Panc1 (cell line): ENCODE data around the gene HDDC2. TPM values are rescaled to one million over a fixed set of nuclear protein-coding genes. Genes with fewer than 3 reads are reported as not detected.

ENCODE experiments used
- ATAC-seq: fragments of 200-7000 bp; cut with Tn5 transposase; 2 replicates; pipeline ENCODE4 v1.9.1; 2020; ENCODE audit warnings: mild to moderate bottlenecking, moderate library complexity
- BruUV-seq: library from RNA; stranded (reverse); fragments of 400-500 nt; replicated peaks from 2 replicates; lab custom pipeline; 2021; lab: Mats Ljungman, UMichigan
- CTCF ChIA-PET: fragments of 300-600 bp; sonication (Branson Sonifier 250); formaldehyde crosslinking; loops from one replicate; lab custom pipeline; 2022; ENCODE audit warnings: antibody characterized with exemption; lab: Charles Lee
- POLR2A ChIA-PET: fragments of 300-600 bp; sonication (Branson Sonifier 250); formaldehyde crosslinking; loops from one replicate; lab custom pipeline; 2022; ENCODE audit warnings: antibody characterized with exemption; lab: Charles Lee
- DNase-seq: peaks from one replicate; pipeline ENCODE4 v3.0.0-alpha.2; 2010; ENCODE audit warnings: low read depth, low spot score
- H3K27ac ChIP-seq: 2 replicates; pipeline ENCODE4 v1.5.1; 2011; ENCODE audit warnings: mild to moderate bottlenecking, low read length, inconsistent platforms
- H3K27me3 ChIP-seq: fragments of 200-500 bp; sonication (Bioruptor generic); 2 replicates; pipeline ENCODE4 v1.6.0; 2014; ENCODE audit warnings: low read length, inconsistent platforms; ENCODE audit not compliant: control insufficient read depth, insufficient read depth
- H3K36me3 ChIP-seq: fragments of 200-500 bp; sonication (Bioruptor generic); 2 replicates; pipeline ENCODE4 v1.5.1; 2014; ENCODE audit warnings: inconsistent platforms, mild to moderate bottlenecking, low read length, moderate library complexity; ENCODE audit not compliant: control insufficient read depth, insufficient read depth
- H3K4me1 ChIP-seq: 2 replicates; pipeline ENCODE4 v1.5.1; 2011; ENCODE audit warnings: inconsistent platforms, mild to moderate bottlenecking, low read length, moderate library complexity; ENCODE audit not compliant: control insufficient read depth, insufficient read depth
- H3K4me3 ChIP-seq, 2 experiments: 2 replicates each; pipeline ENCODE4 v1.5.1; 2011 to 2012; ENCODE audit warnings: low read depth in 2 of 2, low read length in 2 of 2, mild to moderate bottlenecking in 2 of 2, inconsistent platforms in 1 of 2, moderate library complexity in 1 of 2
- H3K9me3 ChIP-seq: fragments of 200-500 bp; sonication (Bioruptor generic); 2 replicates; pipeline ENCODE4 v1.5.1; 2014; ENCODE audit warnings: low read depth, mild to moderate bottlenecking, inconsistent platforms, low read length, moderate library complexity; ENCODE audit not compliant: control insufficient read depth, insufficient read depth
- POLR2AphosphoS5 ChIP-seq: IDR thresholded peaks from 2 replicates; pipeline ENCODE4 v1.6.1; 2012; ENCODE audit warnings: mild to moderate bottlenecking, low read depth, low read length, moderate library complexity
- SIN3A ChIP-seq: IDR thresholded peaks from 2 replicates; pipeline ENCODE4 v1.6.1; 2012; ENCODE audit warnings: low read depth, mild to moderate bottlenecking, low read length, moderate library complexity, borderline replicate concordance; ENCODE audit not compliant: insufficient read depth
- TCF7L2 ChIP-seq: IDR thresholded peaks from 2 replicates; pipeline ENCODE4 v1.6.1; 2011; ENCODE audit warnings: mild to moderate bottlenecking, low read depth, low read length, inconsistent platforms
- in situ Hi-C: cut with HindIII; loops from 2 replicates; pipeline ENCODE4 v1.10.0; 2016; ENCODE audit warnings: low sequenced_read_pairs, low pct_unique_long_range_greater_than_20kb
- intact Hi-C: fragments of 100-400 bp; cut with micrococcal nuclease; formaldehyde crosslinking; loops from one replicate; pipeline ENCODE4 v1.10.0; 2022; ENCODE audit not compliant: unreplicated experiment
- total RNA-seq: library from RNA; stranded (reverse); gene quantifications from one replicate; pipeline ENCODE4 v1.2.1, GENCODE V29; 2021; ENCODE audit not compliant: unreplicated experiment
- TF ChIP-seq, protein P1 (sequence below): fragments of 450-650 bp; IDR thresholded peaks from 2 replicates; pipeline ENCODE4 v1.5.1; 2017; ENCODE audit warnings: mild to moderate bottlenecking
- TF ChIP-seq, protein P2 (sequence below), 2 experiments: IDR thresholded peaks; 2 replicates each; pipeline ENCODE4 v1.6.1; 2011 to 2012; ENCODE audit warnings: low read depth in 2 of 2, control low read depth in 1 of 2, low read length in 1 of 2, mild to moderate bottlenecking in 1 of 2, moderate library complexity in 1 of 2; ENCODE audit not compliant: insufficient read depth in 1 of 2

Gene HDDC2
- total RNA-seq, 1 experiment from 2014 or later, result 88.8 TPM

DNA sequence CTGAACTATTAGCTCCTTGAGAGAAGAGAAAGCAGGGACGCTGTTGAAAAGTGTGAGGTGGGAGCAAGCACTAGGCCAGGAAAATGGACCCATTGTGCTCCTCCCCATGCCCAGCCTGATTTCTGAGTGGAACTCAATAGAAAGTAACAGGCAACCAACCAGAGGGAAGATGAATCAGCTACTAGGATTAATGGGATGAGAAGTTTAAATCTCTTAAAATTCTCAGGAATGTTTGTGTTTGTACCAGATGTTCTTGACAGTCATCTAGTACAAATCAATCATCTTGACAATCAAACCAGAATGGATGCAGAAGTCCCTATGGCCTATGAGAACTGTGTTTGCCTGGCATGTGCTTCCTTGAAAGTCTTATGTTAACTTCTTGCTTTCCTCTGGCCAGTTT is 48.9 kb downstream of the HDDC2 start:
- no peak for ATAC-seq
- BruUV-seq, result no TSS peak
- in situ Hi-C loops (no loop called here), intact Hi-C loops (no loop called here)
- Histone ChIP-seq H3K27ac (no peak overlapping the region), H3K4me1 (no peaks in the 10 kb centered on the region), H3K27me3 (peaks cover 5% of the 10 kb centered on the region; the same call in 1 of the 2 replicates), H3K9me3 (no peaks in the 10 kb centered on the region), H3K36me3 (no peaks in the 10 kb centered on the region), H3K4me3 (no peak overlapping the region)
- DNase-seq, result no peak
- no peak for TF ChIP-seq TCF7L2
- no peak for TF ChIP-seq SIN3A
- TF ChIP-seq, protein P1, sequence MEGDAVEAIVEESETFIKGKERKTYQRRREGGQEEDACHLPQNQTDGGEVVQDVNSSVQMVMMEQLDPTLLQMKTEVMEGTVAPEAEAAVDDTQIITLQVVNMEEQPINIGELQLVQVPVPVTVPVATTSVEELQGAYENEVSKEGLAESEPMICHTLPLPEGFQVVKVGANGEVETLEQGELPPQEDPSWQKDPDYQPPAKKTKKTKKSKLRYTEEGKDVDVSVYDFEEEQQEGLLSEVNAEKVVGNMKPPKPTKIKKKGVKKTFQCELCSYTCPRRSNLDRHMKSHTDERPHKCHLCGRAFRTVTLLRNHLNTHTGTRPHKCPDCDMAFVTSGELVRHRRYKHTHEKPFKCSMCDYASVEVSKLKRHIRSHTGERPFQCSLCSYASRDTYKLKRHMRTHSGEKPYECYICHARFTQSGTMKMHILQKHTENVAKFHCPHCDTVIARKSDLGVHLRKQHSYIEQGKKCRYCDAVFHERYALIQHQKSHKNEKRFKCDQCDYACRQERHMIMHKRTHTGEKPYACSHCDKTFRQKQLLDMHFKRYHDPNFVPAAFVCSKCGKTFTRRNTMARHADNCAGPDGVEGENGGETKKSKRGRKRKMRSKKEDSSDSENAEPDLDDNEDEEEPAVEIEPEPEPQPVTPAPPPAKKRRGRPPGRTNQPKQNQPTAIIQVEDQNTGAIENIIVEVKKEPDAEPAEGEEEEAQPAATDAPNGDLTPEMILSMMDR, result no peak
- TF ChIP-seq POLR2AphosphoS5, result no peak
- TF ChIP-seq, protein P2, sequence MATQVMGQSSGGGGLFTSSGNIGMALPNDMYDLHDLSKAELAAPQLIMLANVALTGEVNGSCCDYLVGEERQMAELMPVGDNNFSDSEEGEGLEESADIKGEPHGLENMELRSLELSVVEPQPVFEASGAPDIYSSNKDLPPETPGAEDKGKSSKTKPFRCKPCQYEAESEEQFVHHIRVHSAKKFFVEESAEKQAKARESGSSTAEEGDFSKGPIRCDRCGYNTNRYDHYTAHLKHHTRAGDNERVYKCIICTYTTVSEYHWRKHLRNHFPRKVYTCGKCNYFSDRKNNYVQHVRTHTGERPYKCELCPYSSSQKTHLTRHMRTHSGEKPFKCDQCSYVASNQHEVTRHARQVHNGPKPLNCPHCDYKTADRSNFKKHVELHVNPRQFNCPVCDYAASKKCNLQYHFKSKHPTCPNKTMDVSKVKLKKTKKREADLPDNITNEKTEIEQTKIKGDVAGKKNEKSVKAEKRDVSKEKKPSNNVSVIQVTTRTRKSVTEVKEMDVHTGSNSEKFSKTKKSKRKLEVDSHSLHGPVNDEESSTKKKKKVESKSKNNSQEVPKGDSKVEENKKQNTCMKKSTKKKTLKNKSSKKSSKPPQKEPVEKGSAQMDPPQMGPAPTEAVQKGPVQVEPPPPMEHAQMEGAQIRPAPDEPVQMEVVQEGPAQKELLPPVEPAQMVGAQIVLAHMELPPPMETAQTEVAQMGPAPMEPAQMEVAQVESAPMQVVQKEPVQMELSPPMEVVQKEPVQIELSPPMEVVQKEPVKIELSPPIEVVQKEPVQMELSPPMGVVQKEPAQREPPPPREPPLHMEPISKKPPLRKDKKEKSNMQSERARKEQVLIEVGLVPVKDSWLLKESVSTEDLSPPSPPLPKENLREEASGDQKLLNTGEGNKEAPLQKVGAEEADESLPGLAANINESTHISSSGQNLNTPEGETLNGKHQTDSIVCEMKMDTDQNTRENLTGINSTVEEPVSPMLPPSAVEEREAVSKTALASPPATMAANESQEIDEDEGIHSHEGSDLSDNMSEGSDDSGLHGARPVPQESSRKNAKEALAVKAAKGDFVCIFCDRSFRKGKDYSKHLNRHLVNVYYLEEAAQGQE (IDR thresholded peaks at IDR 0.05; ENCODE audit: insufficient read depth in 1 of 2, low read depth in 2 of 2, low read length in 1 of 2), result no peak
- POLR2A ChIA-PET, result no interaction called here
- CTCF ChIA-PET, result no interaction called here

DNA sequence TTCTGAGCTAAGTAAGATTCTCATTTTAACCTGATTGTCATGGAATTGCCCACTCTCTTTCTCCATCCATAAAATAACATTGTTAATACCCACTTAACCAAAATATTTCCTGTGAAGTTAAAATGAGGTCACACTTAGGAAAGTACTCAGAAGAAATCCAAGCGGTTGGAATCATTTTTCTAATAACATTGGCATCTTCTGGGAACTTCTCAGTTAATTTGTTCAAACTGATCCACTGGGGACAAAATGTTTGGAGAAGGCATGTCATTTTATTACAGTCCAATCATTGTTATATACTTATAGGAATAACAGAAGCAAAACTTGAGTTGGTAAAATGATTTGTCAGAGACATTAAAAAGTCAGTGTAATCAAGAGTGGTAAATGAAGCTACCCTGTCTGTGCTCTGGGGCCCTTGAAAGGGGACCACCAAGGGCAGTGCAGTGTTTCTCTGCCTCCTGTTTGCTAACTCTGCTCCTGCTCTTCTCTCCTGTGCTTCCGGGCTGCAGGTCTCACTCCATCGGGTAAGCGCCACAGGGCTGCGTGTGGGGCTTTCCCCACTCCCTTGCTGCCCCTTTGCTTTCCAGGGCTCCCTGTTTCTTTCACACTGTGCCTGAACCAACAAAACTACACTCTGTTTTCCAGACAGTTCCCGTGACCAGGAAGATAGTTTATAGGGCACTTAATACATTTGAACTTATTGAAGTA is 50.1 kb downstream of the HDDC2 start:
- in situ Hi-C loops (no loop called here), intact Hi-C loops (no loop called here)
- H3K27ac ChIP-seq, result no peak overlapping the region
- TF ChIP-seq, protein P2 (IDR thresholded peaks at IDR 0.05; ENCODE audit: insufficient read depth in 1 of 2, low read depth in 2 of 2, low read length in 1 of 2), result no peak
- no peak for TF ChIP-seq SIN3A
- TF ChIP-seq POLR2AphosphoS5, result no peak
- TF ChIP-seq, protein P1, result no peak
- TF ChIP-seq TCF7L2, result no peak
- ChIA-PET POLR2A (no interaction called here), CTCF (no interaction called here)
- H3K4me3 ChIP-seq, result no peak overlapping the region
- H3K9me3 ChIP-seq, result no peaks in the 10 kb centered on the region
- no peak for DNase-seq
- no peaks in the 10 kb centered on the region for H3K4me1 ChIP-seq
- H3K27me3 ChIP-seq, result peaks cover 5% of the 10 kb centered on the region; the same call in 1 of the 2 replicates
- no TSS peak for BruUV-seq
- no peaks in the 10 kb centered on the region for H3K36me3 ChIP-seq
- no peak for ATAC-seq
